ENCODE data around the gene LRRC55.
"Not testable (repeated sequence)": the region's sequence is repeated elsewhere in the genome, so short reads cannot be mapped to it uniquely, and the experiment has no call there.

LRRC55 gene

DNA sequence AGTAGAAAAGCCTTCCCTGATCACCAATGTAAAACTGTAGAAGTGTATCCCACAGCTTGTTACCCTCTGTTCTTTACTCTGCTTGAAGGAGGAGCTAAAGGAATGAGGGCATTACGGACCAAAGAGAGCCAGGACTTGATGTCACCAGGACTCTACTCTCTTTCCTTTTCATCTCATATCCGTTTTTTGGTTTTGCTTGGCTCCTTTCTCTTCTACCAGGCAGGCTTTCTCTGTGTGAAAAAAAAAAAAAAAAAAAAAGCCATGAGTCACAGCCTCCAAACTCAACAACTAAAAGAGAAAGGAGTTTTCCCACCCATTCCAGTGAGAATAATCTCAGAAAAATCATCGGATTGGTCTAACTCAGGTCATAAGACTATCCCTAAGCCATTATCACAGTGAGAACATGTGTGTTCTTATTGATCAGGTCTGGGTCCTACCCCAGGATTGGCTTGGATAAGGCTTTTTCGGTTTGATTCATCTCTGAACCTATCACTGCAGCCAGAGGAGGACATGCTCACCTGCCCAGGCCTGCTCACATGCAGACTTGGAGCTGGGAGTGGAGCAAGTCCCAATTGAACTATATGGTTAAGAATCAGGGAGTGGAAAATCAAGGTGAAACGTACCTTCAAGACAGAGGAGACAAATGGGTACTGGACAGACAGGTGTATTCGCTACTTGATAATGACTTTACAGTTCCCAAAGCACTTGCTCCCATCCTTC, 19.4 kb upstream of the LRRC55 start:
- DNase-seq, result no peak

DNA sequence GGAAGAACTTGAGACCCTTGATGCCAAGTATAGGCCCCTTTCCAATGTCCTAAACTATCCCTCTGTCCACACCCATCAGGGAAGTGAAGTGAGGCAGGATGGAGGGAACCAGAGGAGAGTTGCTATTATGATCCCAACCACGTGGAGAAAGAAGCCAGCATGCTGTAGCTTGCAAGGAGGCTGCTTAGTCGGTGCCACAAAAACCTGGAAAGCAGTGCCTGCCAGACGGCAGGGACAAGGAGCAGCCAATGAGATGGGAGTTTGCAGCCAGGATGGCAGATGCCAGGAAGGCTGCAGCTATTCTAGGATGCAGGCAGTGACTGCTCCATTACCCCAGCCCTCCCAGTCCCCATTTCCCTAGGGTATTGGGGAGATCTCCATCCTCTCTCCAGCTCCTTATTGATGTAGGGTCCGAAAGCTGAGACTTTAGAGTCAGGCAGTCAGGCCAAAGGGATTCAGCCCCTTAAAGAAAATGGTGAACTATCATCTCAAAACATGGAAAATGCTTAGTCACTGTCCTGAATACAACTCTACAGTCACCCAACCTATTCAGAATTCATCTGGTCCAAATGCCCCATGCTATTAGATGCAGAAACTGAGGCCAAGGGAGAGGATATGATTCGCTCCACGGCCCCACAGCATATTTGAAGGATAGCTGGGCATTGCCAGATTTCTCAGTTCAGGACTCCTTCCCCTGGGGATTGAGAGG, 18.4 kb upstream of the LRRC55 start:
- no peak for DNase-seq

GRCh38 chr11:57164317-57164716, 17.4 kb upstream of the LRRC55 start:
- DNase-seq, result no peak

GRCh38 chr11:57167125-57167846, 14.5 kb upstream of the LRRC55 start:
- DNase-seq, result no peak

GRCh38 chr11:57169732-57170313, 11.9 kb upstream of the LRRC55 start:
- not testable (repeated sequence) for DNase-seq

GRCh38 chr11:57172031-57172430, 9.7 kb upstream of the LRRC55 start:
- DNase-seq, result no peak

DNA sequence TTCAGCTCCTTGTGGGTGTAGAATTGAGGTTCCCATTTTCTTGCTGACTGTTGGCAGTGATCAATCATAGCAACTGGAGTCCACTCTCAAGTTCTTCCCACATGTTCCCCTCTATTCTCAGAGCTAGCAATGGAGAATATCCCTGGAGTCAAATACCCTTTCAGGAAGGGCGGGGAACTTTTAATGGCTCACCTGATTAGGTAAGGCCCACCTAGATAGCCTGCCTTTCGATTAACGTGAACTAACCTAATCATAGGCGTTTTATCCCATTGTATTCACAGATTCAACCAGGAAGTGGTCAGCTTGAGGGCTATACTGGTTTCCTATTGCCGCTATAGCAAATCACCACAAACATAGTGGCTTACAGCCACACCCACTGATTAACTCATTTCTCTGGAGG, 7.1 kb upstream of the LRRC55 start:
- no peak for DNase-seq

- DNase-seq, result no peak
Observed at GRCh38 chr11:57175478-57175877, 6.3 kb upstream of the LRRC55 start.

DNA sequence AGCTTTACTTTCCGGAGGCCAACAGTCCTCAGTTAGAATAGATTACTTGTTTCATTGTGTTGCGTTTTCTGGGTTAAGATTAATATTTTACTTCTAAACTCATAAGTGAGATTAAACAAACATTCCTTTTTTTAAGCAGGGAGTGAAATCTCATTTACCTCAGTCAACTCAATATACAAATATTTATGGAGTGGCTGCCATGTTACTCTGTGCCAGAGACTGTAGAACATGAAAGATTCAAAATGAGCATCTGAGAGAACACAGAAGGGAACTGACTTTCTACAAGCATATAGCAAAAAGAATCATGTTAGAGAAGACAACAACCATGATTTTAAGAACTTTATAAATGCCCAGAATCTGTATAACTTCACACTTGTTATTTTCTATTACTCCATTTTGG, 3.4 kb upstream of the LRRC55 start:
- no peak for DNase-seq

DNA sequence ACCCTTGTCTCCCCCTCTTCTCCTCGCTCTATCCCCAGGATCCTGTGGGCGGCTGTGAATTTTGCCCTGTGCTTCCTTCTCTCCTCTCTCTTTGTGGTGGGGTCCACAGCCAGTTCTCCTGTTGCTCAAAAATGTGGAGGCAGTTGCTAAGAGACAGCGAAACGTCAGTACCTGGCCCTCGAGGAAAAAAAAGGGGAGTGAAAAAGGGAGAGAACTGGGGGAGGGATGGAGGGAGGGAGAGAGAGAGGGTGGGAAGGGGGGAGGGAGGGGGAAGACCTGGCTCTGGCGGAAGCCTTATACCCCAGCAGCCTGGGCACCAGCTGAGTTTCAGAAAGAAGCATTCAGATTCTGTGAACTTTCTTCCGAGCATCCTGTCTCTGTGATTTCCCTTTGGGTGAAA, 2.1 kb upstream of the LRRC55 start:
- DNase-seq, result no peak

DNA sequence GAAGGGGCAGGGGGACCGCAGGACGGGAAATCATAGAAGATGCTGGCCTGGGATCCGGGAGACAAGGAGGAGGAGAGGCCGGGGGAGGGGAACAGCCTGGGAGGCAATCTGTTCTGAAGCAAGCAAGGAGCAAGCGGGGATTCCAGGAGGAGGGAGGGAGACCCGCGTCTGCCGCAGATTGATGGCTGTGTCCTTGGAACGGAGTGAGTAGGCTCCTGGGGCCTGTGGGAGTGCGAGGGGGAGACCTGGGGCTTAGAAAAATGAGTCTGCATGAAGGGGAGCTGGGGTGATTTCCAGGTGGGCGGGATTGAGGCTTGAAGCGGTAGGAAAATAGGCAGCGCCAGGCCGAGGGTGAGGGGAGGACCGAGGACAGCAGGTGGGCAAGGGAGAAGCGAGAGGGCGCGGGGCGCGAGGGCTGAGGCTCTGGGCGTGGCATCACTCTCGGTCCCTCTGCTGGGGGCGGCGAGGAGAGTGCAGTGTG, 1.6 kb upstream of the LRRC55 start:
- DNase-seq, result no peak

DNA sequence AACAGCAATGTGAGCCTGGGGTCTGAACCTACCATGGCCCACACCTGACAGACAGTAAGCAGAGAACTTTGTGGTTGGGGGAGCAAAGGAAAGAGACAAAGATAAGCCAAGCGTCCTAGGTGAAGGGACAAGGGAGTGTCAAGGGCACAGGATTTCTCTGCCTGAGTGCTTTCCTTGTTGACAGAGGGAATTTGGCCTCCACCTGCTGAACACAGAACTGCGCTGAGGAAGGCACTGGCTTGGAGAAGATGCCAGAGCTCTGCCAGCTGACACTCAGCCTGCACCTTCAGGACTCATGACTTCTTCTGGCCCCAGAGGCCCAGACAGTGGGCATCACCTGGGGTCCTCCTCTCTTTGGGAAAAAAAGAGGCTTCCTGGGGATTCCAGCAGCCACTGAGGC, 789 bp upstream of the LRRC55 start:
- no peak for DNase-seq

- DNase-seq, result no peak
Observed at GRCh38 chr11:57182896-57183295, 1.1 kb downstream of the LRRC55 start.

DNA sequence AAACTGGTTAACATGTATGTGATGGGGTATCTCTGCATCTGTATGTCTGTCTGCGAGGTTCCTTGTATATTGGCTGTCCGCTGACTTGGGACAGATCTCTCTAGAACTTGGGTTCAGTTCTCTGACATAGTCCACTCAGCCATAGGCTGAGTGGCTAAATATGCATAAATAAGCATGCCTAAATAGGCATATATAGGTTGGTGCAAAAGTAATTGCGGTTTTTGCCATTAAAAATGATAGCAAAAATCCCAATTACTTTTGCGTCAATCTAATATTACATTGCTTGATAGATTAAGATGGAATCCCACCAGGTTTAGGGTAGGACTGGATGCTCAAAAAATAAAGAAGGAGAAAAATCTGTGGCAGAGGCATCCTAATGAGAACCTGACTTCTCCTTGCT, 8.8 kb downstream of the LRRC55 start:
- DNase-seq, result no peak

- DNase-seq, result no peak
Observed at GRCh38 chr11:57191311-57192219, 9.8 kb downstream of the LRRC55 start.

GRCh38 chr11:57192316-57192715, 10.6 kb downstream of the LRRC55 start:
- DNase-seq, result no peak

GRCh38 chr11:57196596-57196995, 14.8 kb downstream of the LRRC55 start:
- no peak for DNase-seq

- DNase-seq, result no peak
Observed at GRCh38 chr11:57197762-57198161, 16.0 kb downstream of the LRRC55 start.

DNA sequence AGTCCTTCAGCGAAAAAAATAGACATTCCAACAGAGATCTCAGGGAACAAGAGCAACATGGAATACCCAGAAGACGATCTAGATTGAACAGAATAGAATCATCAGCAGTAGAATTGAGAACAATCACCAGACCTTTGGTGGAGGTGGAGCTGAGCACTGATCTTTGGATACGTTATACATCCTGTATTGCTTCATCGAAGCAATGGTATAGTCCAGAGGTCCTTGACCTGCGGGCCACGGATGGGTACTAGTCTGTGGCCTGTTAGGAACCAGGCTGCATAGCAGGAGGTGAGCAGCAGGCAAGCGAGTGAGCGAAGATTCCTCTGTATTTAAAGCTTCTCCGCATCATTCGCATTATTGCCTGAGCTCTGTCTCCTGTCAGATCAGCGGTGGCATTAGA, 17.6 kb downstream of the LRRC55 start:
- DNase-seq, result no peak

DNA sequence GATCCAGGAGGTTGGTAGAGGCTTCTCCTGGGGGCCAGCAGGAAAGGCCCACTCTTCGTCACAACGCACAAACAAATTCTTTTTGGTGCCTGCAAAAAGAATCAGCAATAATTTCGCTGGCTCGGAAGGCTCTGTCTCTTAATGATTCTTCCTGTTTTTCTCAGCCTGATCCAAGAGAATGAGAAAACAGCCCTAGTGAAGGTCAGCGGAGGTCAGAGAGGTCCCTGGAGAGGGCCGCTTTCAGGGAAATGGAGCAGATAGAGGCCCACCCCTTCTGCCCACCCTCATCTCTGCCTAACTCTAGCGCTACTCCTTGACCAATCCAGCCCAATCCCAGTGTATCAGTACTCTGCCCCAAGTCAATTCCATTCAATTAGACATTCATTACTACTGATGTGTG, 19.2 kb downstream of the LRRC55 start:
- DNase-seq, result no peak

DNA sequence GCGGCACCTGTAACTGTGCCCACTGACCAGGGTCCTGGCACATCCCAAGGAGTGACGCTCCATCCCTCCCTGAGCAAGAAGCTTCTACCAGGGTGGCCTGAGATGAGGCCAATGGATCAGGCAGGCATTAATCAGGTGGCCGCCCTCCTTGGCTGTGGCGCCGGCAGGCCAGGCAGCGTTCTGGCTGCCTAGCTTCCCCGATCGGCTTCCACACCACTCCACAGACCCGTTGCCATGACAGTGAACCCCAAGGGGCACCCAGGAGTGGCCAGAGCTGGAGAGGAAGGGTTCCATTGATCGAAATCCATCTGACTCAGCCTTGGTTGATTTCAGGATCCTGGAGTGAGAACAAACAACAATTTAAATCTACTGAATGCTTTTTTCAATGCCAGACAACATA, 20.5 kb downstream of the LRRC55 start:
- DNase-seq, result no peak

DNA sequence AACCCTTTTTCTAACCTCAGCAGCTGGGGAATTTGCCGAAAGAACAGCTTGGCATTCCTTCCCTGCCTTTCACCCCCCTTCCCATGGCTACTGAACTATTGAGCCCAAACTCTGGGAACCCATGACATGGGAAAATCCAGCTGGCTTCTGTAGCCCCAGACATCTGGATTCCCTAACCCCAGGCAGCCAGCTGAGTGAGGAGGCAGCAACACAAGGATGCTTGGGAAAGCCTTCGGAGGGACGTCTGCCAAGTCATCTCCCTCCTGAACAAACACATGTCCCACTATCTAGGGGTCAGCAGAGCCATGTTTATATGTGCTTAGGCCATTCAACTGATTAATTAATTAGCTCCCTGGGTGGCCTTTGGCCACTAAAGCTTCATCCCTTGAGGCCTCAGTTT, 21.6 kb downstream of the LRRC55 start:
- no peak for DNase-seq
